GM19467 (cell line): ENCODE measurements around the gene TDRD3.

ENCODE experiments used
- ATAC-seq: cut with Tn5 transposase; IDR thresholded peaks from one replicate; pipeline ENCODE4 v1.9.1; 2021; ENCODE audit warnings: mild to moderate bottlenecking, moderate library complexity; ENCODE audit not compliant: unreplicated experiment

Gene TDRD3

DNA sequence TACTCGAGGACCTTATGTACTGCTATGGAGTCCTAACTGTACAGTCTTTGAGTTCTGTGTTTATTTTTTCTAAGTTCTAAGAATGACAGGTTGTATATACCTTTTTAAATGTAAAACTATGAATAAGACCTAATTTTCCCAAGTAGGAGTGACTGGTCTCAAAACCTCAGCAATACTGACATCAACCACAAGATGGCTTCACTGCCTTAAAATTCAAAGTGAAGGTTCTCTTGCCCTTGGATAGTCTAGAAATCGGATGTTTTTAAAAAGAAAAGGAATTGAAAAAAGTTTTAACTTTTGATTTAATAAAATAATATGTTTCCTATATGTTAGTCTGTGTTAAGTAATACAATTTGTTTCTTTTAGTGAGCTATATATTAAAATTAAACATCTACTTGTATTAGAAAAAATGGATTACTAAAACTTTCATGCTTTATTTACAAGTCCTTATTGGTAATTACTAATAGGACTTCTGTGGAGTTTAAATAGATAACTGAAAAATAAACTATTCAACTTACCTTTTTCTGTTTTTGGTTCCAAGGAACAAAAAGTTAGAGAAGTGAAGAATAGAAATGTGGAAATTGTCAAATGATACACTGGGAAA, 52.0 kb downstream of the TDRD3 start:
- peak; percentile 73 for ATAC-seq

DNA sequence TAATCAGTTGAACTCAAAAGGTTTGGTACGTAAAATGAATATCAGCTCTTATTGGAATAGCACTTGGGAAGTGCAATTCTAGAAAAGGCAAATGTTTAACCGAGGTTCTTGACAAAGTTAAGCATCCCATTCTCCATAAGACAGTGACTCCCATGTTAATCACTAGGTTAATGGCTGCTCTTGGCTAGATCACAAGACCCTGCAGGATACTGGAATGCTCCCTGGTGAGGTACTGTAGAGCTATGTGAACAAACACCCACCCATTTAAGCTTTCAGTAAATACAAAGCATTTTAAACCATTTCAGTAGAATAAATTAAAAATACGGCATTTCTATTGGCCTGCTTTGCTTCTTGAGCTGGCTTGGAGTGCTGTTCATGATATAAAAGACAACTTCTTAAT, 56.5 kb downstream of the TDRD3 start:
- ATAC-seq: no peak

DNA sequence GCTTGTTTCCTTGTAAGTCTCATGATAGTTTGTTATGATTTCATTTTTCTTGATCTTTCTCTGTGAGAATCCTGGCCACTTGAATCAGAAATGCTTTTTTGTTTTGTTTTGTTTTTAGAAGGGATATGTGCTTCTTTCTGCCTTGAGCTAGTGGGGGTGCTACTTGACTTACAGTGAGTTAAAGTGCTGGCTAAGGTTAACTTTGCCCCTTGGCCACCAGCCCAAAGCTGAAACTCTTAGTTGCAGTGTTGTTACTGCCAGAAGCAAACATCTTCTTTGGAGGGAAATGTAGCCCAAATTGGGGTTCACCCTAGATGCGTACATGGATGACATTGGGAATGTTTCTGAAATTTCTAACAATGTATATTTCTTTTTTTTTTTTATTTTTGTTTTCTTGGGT, 57.4 kb downstream of the TDRD3 start:
- ATAC-seq: no peak

DNA sequence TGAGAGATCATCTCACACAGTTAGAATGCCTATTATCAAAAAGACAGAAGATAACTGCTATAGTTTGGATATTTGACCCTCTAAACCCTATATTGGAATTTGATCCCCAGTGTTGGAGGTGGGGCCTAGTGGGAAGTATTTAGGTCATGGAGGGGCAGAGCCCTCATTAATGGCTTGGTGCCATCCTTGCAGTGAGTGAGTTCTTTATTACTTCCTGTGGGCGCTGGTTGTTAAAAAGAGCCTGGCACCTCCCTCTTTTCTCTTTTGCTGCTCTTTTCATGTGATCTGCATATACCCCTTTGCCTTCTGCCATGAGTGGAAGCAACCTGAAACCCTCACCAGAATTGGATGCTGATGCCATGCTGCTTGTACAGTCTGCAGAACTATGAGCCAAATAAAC, 66.8 kb downstream of the TDRD3 start:
- no peak for ATAC-seq

DNA sequence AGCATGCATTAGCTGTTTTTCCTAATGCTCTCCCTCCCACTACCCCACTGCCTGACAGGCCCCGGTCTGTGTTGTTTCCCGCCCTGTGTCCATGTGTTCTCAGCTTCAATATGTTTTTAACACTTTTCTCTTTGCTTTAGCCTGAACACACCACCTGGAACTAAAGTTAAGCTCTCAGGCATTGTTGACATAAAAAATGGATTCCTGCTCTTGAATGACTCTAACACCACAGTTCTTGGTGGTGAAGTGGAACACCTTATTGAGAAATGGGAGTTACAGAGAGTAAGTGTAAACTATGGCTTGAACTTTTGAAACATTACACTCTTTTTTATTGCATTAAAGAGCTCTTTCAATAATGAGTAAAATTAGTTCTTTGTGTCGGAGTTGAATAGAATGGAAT, 70.1 kb downstream of the TDRD3 start:
- ATAC-seq: no peak

DNA sequence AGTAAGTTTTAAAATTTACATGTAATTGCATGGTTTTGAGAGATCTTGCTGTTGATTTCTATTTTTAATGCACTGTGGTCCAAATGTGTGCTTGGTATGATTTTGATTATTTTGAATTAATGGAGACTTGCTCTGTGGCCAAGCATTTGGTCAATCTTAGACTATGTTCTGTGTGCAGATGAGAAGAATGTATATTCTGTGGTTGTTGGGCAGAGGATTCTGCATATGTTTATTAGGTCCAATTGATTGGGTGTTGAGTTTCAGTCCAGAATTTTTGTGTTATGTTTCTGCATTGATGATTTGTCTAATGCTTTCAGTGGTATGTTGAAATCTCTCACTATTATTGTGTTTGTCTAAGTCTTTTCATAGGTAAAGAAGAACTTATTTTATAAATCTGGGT, 82.3 kb downstream of the TDRD3 start:
- ATAC-seq: no peak

DNA sequence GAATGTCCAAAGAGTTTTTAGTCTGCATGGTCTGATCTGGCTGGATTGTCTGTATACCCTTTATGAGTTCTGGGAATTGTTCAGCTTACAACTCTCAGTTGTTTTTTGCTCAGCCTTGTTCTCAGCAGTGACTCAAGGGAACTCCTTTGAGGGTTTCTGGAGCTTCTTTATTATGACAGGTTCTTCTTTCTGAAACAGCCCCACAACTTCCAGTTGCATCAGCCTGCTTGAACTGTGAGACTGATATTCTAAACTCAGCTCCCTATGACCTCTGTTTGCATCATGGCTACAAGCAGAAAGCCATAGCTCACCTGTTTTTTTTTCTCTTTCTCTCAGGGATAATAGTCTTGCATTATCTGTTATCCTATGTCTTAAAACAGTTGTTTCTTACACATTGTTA, 85.0 kb downstream of the TDRD3 start:
- ATAC-seq: no peak

DNA sequence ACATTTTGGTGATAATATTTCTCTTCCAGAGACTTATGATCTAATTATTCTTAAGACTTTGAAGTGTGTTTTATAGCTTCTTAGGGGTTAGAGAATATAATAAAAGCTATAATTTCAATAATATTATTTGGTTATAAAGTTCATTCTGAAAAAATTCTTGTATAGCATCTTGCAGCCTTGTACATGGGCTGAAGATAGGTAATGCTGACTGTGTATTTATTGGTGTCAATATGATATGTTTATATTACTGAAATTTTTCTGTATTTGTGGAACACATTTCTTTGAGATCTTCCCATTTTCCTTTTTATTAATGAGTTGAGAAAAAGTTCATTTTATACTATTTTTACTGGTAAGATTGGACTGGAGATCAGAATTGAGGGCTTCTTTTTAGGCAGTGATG, 87.8 kb downstream of the TDRD3 start:
- ATAC-seq: no peak

DNA sequence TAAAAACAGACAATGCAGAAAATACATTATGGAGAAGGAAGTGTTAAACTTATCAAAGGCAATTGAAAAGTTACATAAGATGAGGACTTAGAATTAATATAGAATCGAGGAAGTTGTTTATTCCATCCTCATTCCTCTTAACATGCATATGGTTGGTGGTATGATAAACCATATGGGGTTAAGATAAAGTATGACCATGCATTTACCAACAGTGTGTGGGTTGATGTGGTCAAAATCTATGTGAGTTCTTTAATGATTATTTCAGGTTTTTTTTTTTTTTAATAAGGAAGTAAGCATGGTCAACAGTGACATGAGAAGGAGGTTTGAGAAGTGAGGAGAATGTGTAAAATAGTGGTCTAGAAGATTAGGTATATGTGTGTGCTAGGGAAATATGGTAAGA, 94.5 kb downstream of the TDRD3 start:
- no peak for ATAC-seq

DNA sequence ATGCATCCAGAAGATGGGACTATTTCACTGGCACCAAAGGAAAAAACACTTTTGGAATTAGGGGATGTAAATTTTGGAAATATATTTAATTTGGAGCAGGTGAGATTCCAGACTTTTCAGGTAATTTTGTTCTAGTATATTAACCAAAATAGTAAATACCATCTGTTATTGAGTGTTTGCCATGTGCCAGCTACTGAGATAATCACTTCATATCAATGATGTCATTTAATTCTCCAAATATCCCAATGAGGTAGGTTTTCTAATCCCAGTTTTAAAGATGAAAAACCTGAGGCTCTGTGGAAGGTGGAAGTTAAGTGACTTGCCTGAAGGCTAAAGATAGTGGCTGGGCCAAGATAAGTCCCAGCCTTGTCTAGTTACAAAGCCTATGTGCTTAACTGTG, 95.2 kb downstream of the TDRD3 start:
- ATAC-seq: no peak

DNA sequence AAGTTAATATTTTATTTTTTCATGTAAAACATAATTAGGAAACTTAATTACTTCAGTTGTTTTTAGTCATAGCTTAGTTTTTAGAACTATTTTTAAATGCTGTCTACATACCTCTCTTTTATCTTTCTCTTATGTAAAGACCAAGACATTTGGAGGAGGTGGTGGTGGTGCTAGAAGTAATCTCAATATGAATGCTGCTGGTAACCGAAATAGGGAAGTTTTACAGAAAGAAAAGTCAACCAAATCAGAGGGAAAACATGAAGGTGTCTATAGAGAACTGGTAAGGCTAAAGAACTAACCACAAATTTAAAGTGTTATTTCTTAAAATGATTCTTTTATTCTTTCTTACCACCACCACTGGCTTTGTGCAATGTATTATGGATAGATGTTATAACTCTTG, 97.3 kb downstream of the TDRD3 start:
- no peak for ATAC-seq

DNA sequence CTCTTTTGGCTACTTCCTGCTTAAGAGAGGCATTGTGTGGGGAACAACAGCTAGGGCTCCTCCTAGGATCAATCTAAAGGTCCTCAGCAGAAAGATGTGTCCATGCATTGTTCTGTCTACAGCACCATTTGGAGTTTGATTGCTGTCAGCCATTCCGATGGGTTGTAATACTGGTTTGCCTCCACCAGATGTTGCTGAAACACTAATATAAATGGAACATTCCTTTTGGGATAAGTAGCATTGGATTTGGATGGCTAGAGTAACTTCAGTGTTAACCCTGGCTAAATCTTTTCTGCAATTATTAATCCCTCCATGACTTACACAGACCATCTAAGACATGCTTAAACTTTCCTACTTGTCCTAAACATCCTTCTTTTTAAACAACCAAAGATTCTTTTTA, 104.2 kb downstream of the TDRD3 start:
- ATAC-seq: no peak

DNA sequence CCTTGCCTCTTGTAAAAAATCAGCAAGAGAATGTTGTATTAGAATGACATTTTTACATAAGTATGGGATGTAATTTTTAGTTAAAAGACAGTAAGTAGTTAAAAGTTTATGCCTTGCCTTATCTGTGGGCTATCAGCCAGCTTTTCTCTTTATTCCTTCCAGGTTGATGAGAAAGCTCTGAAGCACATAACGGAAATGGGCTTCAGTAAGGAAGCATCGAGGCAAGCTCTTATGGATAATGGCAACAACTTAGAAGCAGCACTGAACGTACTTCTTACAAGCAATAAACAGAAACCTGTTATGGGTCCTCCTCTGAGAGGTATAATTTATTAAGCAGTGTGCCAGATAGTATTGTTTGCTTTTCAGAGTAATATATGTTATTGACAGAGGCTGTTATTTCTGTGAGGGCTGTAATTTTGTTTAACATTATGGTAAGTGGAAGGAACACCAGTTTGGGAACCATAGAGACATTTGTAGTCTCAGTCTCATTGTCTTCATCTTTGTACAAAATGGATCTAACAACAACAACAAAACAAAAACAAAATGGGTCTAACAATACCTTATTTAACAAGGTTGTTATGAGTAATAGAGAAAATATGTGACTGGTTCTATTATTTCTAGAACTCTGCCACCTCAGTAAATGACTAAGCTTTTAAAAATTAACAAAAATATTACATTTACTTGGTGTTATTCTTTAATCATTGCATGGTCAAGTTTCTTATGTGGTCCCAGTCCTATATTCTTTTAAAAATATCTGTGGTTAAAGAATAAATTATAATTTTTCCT, 112.8 kb downstream of the TDRD3 start:
- ATAC-seq: no peak

DNA sequence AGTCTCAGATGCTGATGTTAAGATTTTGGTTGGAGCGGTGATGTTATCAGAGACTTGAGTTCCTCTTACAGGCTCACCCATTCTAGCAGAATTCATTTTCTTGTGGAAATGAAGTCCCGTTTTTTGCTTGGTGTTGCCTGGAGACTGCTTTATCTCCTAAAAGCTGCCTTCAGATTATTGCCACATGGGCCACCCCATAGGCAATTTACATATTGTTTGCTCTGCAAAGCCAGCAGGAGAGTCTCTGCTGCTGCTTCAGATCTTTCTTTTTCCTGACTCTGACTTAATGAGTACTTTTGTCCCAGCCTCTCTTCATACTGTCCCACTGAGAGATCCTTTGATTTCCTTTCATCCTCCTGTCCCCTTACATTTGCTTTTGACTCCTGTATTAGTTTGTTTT, 114.6 kb downstream of the TDRD3 start:
- no peak for ATAC-seq

DNA sequence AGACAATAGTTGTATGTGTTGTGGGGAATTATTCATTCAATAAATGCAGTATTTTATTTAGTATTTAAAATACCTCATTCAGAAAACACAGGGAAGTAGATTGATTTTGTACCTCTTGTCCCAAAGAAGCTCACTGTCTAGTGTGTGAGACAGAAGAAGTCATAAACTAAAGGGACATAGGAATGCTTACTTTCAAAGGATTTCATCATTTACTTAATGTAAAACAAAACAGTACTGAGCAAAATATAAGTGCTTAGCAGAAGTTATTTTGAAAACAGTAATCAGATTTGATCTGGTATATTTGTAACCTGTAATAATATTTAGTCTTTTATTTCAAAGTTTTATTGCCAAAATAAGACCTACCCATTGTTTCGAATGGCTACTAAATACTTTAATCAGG, 117.9 kb downstream of the TDRD3 start:
- ATAC-seq: no peak

DNA sequence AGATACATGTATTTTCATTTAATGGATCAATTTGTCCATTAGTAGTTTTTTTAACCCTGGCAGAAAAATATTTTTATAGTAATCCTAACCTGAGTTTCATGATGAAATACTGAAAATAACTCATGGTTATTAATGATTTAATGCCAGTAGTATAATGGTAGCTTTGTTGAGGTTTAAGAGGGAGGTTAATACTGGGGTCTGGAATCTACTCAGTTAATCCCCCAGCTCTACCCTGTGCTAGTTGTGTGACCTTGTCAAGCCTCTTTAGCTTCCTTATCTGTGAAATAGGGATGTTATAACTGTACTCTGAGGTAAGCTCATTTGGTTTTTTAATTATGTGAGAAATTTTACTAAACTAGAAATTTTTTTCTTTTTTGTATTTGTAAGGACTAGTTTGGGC, 122.5 kb downstream of the TDRD3 start:
- ATAC-seq: no peak

DNA sequence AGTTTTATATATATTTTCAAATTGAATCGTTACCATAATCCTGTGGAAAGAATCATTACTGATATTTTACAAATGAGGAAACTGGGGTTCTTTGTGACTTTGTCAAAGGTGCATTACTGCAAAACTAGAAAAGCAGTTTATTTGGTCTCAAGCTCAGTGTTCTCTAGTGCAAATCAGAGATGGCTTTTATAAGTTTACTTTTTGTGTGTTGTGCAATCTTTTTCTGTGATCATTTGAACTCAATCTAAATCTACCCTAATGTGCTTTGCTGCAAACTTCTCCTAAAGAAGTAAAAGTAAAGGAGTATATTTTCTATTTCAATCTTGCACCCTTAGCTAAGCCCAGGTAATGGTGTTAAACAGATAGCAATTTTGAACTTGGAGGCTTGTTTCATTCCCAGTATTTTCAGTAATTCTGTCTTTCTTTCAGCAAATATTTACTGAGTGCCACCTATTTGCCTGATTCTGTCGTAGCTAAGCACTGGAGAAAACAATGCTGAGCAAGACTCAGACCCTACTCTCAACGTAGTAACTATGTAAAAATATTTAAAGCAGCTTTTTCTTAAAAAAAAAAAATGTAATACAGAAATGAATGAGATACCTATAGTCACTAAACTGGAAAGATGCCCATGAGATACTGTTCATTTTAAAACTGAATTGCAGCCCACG, 124.0 kb downstream of the TDRD3 start:
- no peak for ATAC-seq

DNA sequence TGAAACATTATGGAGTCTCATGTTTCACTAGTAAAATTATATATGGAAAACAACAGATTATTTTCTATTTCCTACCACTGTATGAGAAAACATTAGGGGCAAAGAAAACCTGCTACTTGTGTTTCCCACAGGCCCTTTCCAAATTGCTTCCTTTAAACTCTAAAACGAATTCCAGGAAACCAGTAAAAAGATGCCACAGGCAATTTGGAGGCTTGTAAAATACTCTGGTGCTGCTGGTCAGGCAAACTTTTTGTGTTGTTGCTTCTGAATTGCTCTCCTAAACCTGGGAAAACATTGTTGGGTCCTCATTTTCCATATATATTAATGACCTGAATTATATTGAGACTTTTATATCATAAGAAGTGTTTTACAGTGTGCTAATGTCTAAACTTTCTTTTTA, 141.5 kb downstream of the TDRD3 start:
- ATAC-seq: no peak

DNA sequence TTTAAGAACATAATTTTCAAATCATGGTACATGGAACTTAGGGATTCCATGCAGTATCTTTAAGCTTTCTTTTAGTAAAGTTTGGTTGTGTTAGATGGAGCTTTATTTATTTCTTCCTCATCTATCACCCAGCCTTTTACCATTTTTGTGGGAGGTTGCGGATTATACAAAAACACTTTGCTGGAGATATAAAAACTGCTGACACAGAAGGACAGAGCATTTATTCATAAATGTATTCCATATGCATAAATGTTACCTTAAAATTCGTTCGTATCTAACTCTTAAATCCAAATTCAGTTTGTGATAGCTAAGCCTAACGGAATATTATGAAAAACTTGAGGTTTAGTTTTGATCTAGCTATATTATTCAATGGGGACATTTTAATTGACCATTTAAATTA, 143.3 kb downstream of the TDRD3 start:
- ATAC-seq: no peak

DNA sequence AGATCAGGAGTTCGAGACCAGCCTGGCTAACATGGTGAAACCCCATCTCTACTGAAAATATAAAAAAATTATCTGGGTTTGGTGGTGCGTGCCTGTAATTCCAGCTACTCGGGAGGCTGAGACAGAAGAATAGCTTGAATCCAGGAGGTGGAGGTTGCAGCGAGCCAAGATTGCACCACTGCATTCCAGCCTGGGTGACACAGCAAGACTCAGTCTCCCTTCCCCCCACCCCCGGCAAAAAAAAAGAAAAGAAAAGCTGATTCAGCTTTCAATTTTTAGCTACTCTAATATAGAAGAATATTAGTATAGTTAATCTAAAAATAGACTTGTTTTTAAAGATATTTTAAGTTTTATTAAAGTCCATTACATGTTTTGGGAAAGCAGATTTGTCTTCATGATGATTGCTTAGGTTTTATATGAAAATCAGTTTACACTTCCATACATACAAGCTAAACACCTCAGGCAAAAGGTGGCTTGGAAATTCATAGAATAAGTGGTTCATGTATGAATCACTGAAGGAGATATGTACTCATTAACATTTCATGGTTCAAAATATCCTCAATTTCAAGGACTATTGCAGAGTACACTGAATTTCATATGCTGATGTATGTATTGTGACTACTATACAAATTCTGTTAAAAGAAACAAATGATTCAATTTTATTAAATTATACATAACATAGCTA, 165.2 kb downstream of the TDRD3 start:
- no peak for ATAC-seq

DNA sequence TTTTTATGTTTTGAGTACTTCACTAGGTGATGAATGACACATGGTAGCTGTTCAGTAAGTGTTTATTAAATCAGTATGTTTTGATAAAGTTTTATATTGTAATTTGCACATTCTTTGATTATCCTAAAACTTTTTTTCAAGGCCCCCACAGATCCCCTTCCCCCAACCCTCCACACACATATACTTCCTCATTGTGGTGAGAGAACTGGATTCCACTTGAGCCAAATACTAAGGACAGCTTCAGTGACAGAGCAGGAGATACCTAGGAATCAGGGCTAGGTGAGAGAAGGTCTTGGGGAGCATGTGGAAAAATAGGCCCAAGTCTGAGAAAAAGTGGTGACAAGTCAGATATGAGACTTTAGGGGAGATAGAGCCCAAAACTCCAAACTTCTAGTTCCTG, 174.6 kb downstream of the TDRD3 start:
- ATAC-seq: no peak
